Smooth muscle cell (in vitro differentiated cells): ENCODE measurements around the gene RABL2B. TPM values are rescaled to one million over a fixed set of nuclear protein-coding genes. Genes with fewer than 3 reads are reported as not detected.
"Not testable (repeated sequence)": the region's sequence is repeated elsewhere in the genome, so short reads cannot be mapped to it uniquely, and the experiment has no call there.

Experiments
- DNase-seq: peaks from one replicate; lab custom pipeline; 2025; ENCODE audit not compliant: unreplicated experiment; lab: John Stamatoyannopoulos, UW
- H2AFZ ChIP-seq: fragments of 200-600 bp; sonication (generic); 2 replicates; pipeline ENCODE4 v1.6.0; 2016; ENCODE audit warnings: antibody characterized with exemption, low read depth, mild to moderate bottlenecking
- H3F3A ChIP-seq: fragments of 200-600 bp; sonication (generic); 2 replicates; pipeline ENCODE4 v1.6.0; 2017; ENCODE audit warnings: antibody characterized with exemption, low read depth
- H3K27ac ChIP-seq: fragments of 200-600 bp; sonication (generic); 2 replicates; pipeline ENCODE4 v1.5.1; 2016; ENCODE audit warnings: low read depth, mild to moderate bottlenecking
- H3K27me3 ChIP-seq: fragments of 200-600 bp; sonication (generic); 2 replicates; pipeline ENCODE4 v1.6.1; 2016; ENCODE audit warnings: low read depth, mild to moderate bottlenecking
- H3K36me3 ChIP-seq: fragments of 200-600 bp; sonication (generic); 2 replicates; pipeline ENCODE4 v1.5.1; 2016; ENCODE audit warnings: low read depth
- H3K4me1 ChIP-seq: fragments of 200-600 bp; sonication (generic); 2 replicates; pipeline ENCODE4 v1.5.1; 2016; ENCODE audit warnings: low read depth
- H3K4me2 ChIP-seq: fragments of 200-600 bp; sonication (generic); 2 replicates; pipeline ENCODE4 v1.6.0; 2016; ENCODE audit warnings: mild to moderate bottlenecking
- H3K4me3 ChIP-seq: fragments of 200-600 bp; sonication (generic); 2 replicates; pipeline ENCODE4 v1.5.1; 2016; ENCODE audit warnings: mild to moderate bottlenecking
- H3K79me2 ChIP-seq: fragments of 200-600 bp; sonication (generic); 2 replicates; pipeline ENCODE4 v1.6.0; 2016; ENCODE audit warnings: low read depth, mild to moderate bottlenecking
- H3K9ac ChIP-seq: fragments of 200-600 bp; sonication (generic); 2 replicates; pipeline ENCODE4 v1.6.0; 2016; ENCODE audit warnings: low read depth
- H3K9me3 ChIP-seq: fragments of 200-600 bp; sonication (generic); replicated peaks from 2 replicates; pipeline ENCODE4 v1.5.1; 2016; ENCODE audit warnings: low read depth
- H4K20me1 ChIP-seq: fragments of 200-600 bp; sonication (generic); 2 replicates; pipeline ENCODE4 v1.6.0; 2016; ENCODE audit warnings: low read depth
- WGBS: methylation state at CpG from one replicate; pipeline ENCODE4 v1.1.7; 2016; ENCODE audit warnings: low lambda C conversion rate; 5-methylcytosine and 5-hydroxymethylcytosine counted together
- polyA plus RNA-seq: library from polyadenylated mRNA; unstranded; fragments of >200 nt; fragmentation: Nextera tagmentation; extraction: Ambion mirVana; gene quantifications from 2 replicates; pipeline ENCODE4 v1.2.1, GENCODE V29; 2016
- total RNA-seq: library from RNA; depleted of rRNA; stranded (reverse); fragments of >200 nt; gene quantifications from 2 replicates; pipeline ENCODE4 v1.2.3, GENCODE V29; 2014

The RABL2B gene
- total RNA-seq (8.0 and 12.5 TPM in 2 replicates), polyA plus RNA-seq (17.4 and 22.9 TPM in 2 replicates)

DNA sequence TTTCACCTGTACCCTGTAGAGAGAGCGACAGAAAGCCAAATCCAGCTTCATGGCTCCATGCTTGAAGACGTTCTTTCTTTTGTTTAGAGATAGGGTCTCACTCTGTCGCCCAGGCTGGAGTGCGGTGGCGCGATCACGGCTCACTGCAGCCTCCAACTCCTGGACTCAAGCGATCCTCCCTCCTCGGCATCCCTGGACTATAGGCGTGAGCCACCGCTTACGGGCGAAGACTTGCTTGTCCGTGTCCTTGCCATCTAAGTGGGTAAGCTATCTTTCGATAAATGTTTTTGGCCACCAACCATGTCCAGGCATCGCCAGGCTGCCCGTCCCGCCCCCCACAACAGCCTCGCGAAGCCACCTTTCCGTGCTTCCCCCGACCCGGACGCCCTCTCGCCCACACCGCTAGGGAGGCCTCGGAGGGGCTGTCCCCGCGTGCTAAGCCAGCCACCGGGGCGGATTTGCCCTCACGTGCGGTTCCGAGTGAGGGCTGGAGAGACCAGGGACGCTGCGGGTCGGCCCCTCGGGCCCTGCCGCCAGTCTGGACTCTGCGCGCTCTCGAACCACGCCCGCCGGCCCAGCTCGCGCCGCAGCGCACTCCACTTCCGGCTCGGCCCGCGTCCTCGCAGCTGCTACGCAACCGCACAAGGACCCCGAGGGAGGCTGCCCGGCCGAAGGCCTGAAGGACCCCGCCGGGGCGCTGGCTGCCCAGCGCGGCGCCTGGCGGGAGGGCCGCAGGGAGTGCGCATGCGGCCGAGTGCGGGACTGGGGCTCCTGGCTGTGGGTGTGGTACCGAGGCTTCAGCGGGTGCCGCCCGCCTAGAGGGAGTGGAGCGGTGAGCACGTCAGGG lies at the start of gene RABL2B:
RABL2B (minus strand) TSS at position 604 of the 847 bp plus-strand sequence. CDS start 1,342 bp downstream, outside the sequence.
- H4K20me1 ChIP-seq, H3K36me3 ChIP-seq, H3K9me3 ChIP-seq, H3K27ac ChIP-seq, H3K79me2 ChIP-seq, H3K4me1 ChIP-seq, H2AFZ ChIP-seq, H3F3A ChIP-seq, H3K27me3 ChIP-seq: not testable (repeated sequence)
- H3K4me2 ChIP-seq: peak within 1 kb of the TSS; percentile 79
- DNase-seq: peak; percentile 48
- H3K4me3 ChIP-seq: peak within 1 kb of the TSS; percentile 61
- WGBS: under 1% methylated on average over 51 of the region's 77 CpGs
- H3K9ac ChIP-seq: peak within 1 kb of the TSS; percentile 66

DNA sequence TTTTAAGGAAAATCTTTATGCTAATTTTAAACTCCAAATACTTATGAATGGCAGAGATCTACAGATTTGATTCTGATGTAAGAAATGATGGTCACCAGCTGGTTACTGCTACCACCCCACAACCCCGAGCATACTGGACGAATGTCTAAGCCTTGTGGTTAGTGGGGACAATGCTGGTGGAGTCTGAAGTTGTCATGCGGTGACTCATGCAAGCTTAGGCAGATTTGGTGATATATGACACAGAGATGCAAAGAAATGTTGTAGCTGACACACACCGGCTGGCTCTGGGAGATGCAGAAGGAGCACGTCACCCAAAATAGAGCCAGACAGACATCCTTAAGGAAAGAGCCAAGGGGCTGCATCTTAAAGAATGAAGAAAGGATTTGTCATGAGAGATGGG lies 3.5 kb upstream of the RABL2B start:
- H3K27me3 ChIP-seq, H3K27ac ChIP-seq, H4K20me1 ChIP-seq, H2AFZ ChIP-seq, H3K9me3 ChIP-seq, H3K4me3 ChIP-seq, H3K79me2 ChIP-seq, H3K36me3 ChIP-seq, H3K4me1 ChIP-seq, H3K4me2 ChIP-seq, H3K9ac ChIP-seq, H3F3A ChIP-seq, DNase-seq: not testable (repeated sequence)
- WGBS: 3% methylated on average over 5 of the region's 5 CpGs

DNA sequence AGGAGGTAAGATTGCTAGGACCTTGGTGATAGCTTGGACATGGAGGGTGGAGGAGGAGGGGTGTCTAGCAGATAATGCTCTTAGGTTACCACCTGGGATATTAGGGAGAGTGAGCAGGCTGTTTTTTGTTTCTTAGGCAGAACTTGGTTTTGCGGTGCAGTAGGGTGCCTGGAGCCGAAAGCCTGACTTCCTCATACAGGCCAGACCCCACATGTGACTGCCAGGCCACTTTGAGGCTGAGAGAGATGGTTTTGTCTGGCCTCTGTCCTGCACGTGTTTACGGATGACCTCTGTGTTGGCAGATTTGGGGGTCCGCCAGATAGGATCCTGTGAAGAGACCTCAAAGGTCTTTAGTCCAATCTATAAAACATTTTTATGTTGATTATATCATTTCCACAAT lies 1.9 kb upstream of the RABL2B start:
- not testable (repeated sequence) for DNase-seq, H4K20me1 ChIP-seq, H3K36me3 ChIP-seq, H3K4me1 ChIP-seq, H2AFZ ChIP-seq, H3K9ac ChIP-seq, H3K4me2 ChIP-seq, H3K27ac ChIP-seq, H3K79me2 ChIP-seq, H3F3A ChIP-seq, H3K27me3 ChIP-seq, H3K9me3 ChIP-seq, H3K4me3 ChIP-seq
- WGBS: 97% methylated on average over 5 of the region's 5 CpGs

- H3K27ac ChIP-seq, H2AFZ ChIP-seq, H3K36me3 ChIP-seq, DNase-seq, H3F3A ChIP-seq, H4K20me1 ChIP-seq, H3K27me3 ChIP-seq, H3K4me1 ChIP-seq, H3K9me3 ChIP-seq, H3K79me2 ChIP-seq: not testable (repeated sequence)
- peak overlapping the region; percentile 61 for H3K4me3 ChIP-seq
- H3K9ac ChIP-seq: peak overlapping the region; percentile 14
- peak overlapping the region; percentile 79 for H3K4me2 ChIP-seq
- 4% methylated on average over 12 of the region's 16 CpGs for WGBS
Observed at GRCh38 chr22:50783880-50784276, 442 bp upstream of the RABL2B start.

GRCh38 chr22:50782253-50782652 lies 1.2 kb downstream of the RABL2B start:
- H3K27me3 ChIP-seq, H3K4me3 ChIP-seq, H3K79me2 ChIP-seq, DNase-seq, H3K36me3 ChIP-seq, H3K4me1 ChIP-seq, H3K9me3 ChIP-seq, H3K9ac ChIP-seq, H4K20me1 ChIP-seq, H3K27ac ChIP-seq, H3F3A ChIP-seq, H2AFZ ChIP-seq: not testable (repeated sequence)
- WGBS: 90% methylated on average over 2 of the region's 3 CpGs
- peak overlapping the region; percentile 48 for H3K4me2 ChIP-seq

- DNase-seq, H2AFZ ChIP-seq, H3K27ac ChIP-seq, H3K36me3 ChIP-seq, H3K9me3 ChIP-seq, H4K20me1 ChIP-seq, H3K4me3 ChIP-seq, H3K4me2 ChIP-seq, H3F3A ChIP-seq, H3K4me1 ChIP-seq, H3K9ac ChIP-seq, H3K27me3 ChIP-seq, H3K79me2 ChIP-seq: not testable (repeated sequence)
- WGBS: 92% methylated on average over 4 of the region's 4 CpGs
Observed at GRCh38 chr22:50780244-50780643, 3.2 kb downstream of the RABL2B start.

GRCh38 chr22:50777631-50778030 lies 5.8 kb downstream of the RABL2B start:
- not testable (repeated sequence) for H3K79me2 ChIP-seq, H3K4me2 ChIP-seq, H3K27ac ChIP-seq, H3F3A ChIP-seq, H3K9ac ChIP-seq, H3K27me3 ChIP-seq, H3K9me3 ChIP-seq, H3K4me1 ChIP-seq, DNase-seq, H3K36me3 ChIP-seq, H2AFZ ChIP-seq, H3K4me3 ChIP-seq, H4K20me1 ChIP-seq
- 98% methylated on average over 5 of the region's 5 CpGs for WGBS
